Astrocyte of the spinal cord (primary cell): ENCODE results near the gene PANX2.
"Not testable (repeated sequence)": the region's sequence is repeated elsewhere in the genome, so short reads cannot be mapped to it uniquely, and the experiment has no call there.

Experiments used
- DNase-seq: peaks from one replicate; pipeline ENCODE4 v3.0.0; 2011; ENCODE audit warnings: low read depth, low spot score
- H3K4me3 ChIP-seq: 2 replicates; pipeline ENCODE4 v1.5.1; 2011; ENCODE audit warnings: low read depth, mild to moderate bottlenecking, low read length, moderate library complexity
- CTCF ChIP-seq: IDR thresholded peaks from 2 replicates; pipeline ENCODE4 v1.5.1; 2012; ENCODE audit warnings: low read depth, mild to moderate bottlenecking, low read length, inconsistent platforms
- in situ Hi-C: cut with HindIII; loops from 2 replicates; pipeline ENCODE4 v1.10.0; 2017; ENCODE audit warnings: low sequenced_read_pairs

Gene PANX2

GRCh38 chr22:50134481-50134880 lies 36.0 kb upstream of the PANX2 start:
- H3K4me3 ChIP-seq: no peak overlapping the region

GRCh38 chr22:50136581-50137015 lies 33.9 kb upstream of the PANX2 start:
- no peak overlapping the region for H3K4me3 ChIP-seq
- in situ Hi-C loops: no loop called here
- TF ChIP-seq CTCF: no peak
- peak; percentile 23 for DNase-seq

More at GRCh38 chr22:50134481-50134880, 36.0 kb upstream of the PANX2 start:
- no peak for DNase-seq
- in situ Hi-C loops: no loop called here
- TF ChIP-seq CTCF: no peak

- in situ Hi-C loops, H3K4me3 ChIP-seq, DNase-seq: not testable (repeated sequence)
Measured at GRCh38 chr22:50137277-50137676, 33.3 kb upstream of the PANX2 start.

- TF ChIP-seq CTCF: no peak
- in situ Hi-C loops: no loop called here
- no peak overlapping the region for H3K4me3 ChIP-seq
- no peak for DNase-seq
Measured at GRCh38 chr22:50138041-50138440, 32.5 kb upstream of the PANX2 start.

GRCh38 chr22:50138988-50139387 lies 31.5 kb upstream of the PANX2 start:
- no peak for DNase-seq
- no peak overlapping the region for H3K4me3 ChIP-seq
- in situ Hi-C loops: no loop called here
- no peak for TF ChIP-seq CTCF

GRCh38 chr22:50139843-50140415 lies 30.6 kb upstream of the PANX2 start:
- H3K4me3 ChIP-seq: no peak overlapping the region
- no peak for DNase-seq
- TF ChIP-seq CTCF: no peak
- in situ Hi-C loops: no loop called here

- in situ Hi-C loops: no loop called here
- DNase-seq: no peak
- no peak overlapping the region for H3K4me3 ChIP-seq
- no peak for TF ChIP-seq CTCF
Measured at GRCh38 chr22:50140615-50141014, 29.9 kb upstream of the PANX2 start.
